ENCODE measurements around the gene NXN.
"Not testable (repeated sequence)": the region's sequence is repeated elsewhere in the genome, so short reads cannot be mapped to it uniquely, and the experiment has no call there.

NXN gene

GRCh38 chr17:862582-862981 is 117.0 kb downstream of the NXN start:
- DNase-seq (ENCODE audit: low read depth in 3 of 3): no peak

- no peak for DNase-seq (ENCODE audit: low read depth in 3 of 3)
Measured at GRCh38 chr17:861364-861763, 118.2 kb downstream of the NXN start.

- no peak for DNase-seq (ENCODE audit: low read depth in 3 of 3)
Measured at GRCh38 chr17:860805-861204, 118.8 kb downstream of the NXN start.

GRCh38 chr17:859824-860195 is 119.8 kb downstream of the NXN start:
- no peak for DNase-seq (ENCODE audit: low read depth in 3 of 3)

- no peak for DNase-seq (ENCODE audit: low read depth in 3 of 3)
Measured at GRCh38 chr17:859061-859823, 120.3 kb downstream of the NXN start.

GRCh38 chr17:856149-856548 is 123.4 kb downstream of the NXN start:
- DNase-seq (ENCODE audit: low read depth in 3 of 3): no peak

- DNase-seq (ENCODE audit: low read depth in 3 of 3): no peak
Measured at GRCh38 chr17:855569-855968, 124.0 kb downstream of the NXN start.

GRCh38 chr17:852850-853249 is 126.7 kb downstream of the NXN start:
- DNase-seq (ENCODE audit: low read depth in 3 of 3): not testable (repeated sequence)

GRCh38 chr17:852349-852748 is 127.2 kb downstream of the NXN start:
- DNase-seq (ENCODE audit: low read depth in 3 of 3): no peak

GRCh38 chr17:851924-852323 is 127.7 kb downstream of the NXN start:
- DNase-seq (ENCODE audit: low read depth in 3 of 3): no peak

GRCh38 chr17:850851-851763 is 128.5 kb downstream of the NXN start:
- DNase-seq (ENCODE audit: low read depth in 3 of 3): no peak

GRCh38 chr17:850086-850850 is 129.3 kb downstream of the NXN start:
- DNase-seq (ENCODE audit: low read depth in 3 of 3): no peak

- no peak for DNase-seq (ENCODE audit: low read depth in 3 of 3)
Measured at GRCh38 chr17:848402-848801, 131.2 kb downstream of the NXN start.

GRCh38 chr17:846901-847843 is 132.4 kb downstream of the NXN start:
- no peak for DNase-seq (ENCODE audit: low read depth in 3 of 3)

- no peak for DNase-seq (ENCODE audit: low read depth in 3 of 3)
Measured at GRCh38 chr17:841313-841712, 138.3 kb downstream of the NXN start.

- DNase-seq (ENCODE audit: low read depth in 3 of 3): no peak
Measured at GRCh38 chr17:838486-838885, 141.1 kb downstream of the NXN start.

- no peak for DNase-seq (ENCODE audit: low read depth in 3 of 3)
Measured at GRCh38 chr17:836151-836550, 143.4 kb downstream of the NXN start.

GRCh38 chr17:835721-836120 is 143.9 kb downstream of the NXN start:
- DNase-seq (ENCODE audit: low read depth in 3 of 3): not testable (repeated sequence)

GRCh38 chr17:835263-835662 is 144.3 kb downstream of the NXN start:
- DNase-seq (ENCODE audit: low read depth in 3 of 3): no peak

- no peak for DNase-seq (ENCODE audit: low read depth in 3 of 3)
Measured at GRCh38 chr17:834136-834535, 145.4 kb downstream of the NXN start.

GRCh38 chr17:830950-831349 is 148.6 kb downstream of the NXN start:
- DNase-seq (ENCODE audit: low read depth in 3 of 3): no peak

All from stimulated activated CD4-positive, alpha-beta T cell treated with anti-CD3 and anti-CD28 coated beads, TNF-alpha, amount 100 ng/mL, for 4 hours (primary cell).